ENCODE measurements around the gene PAPLN.

GRCh38 chr14:73253323-73253610 lies 16.0 kb downstream of the PAPLN start:
- no peak for TF ChIP-seq POLR2A (IDR thresholded peaks at IDR 0.05)
- TF ChIP-seq CTCF (IDR thresholded peaks at IDR 0.05) = no peak

All from testis (tissue), 2 donors.